Fibroblast of the aortic adventitia (primary cell): Measurements from ENCODE around the gene ARHGAP1. TPM values are rescaled to one million over a fixed set of nuclear protein-coding genes. Genes with fewer than 3 reads are reported as not detected.

ENCODE experiments used
- DNase-seq: peaks from one replicate; pipeline ENCODE4 v3.0.0-alpha.2; 2010; ENCODE audit warnings: low read depth
- H3K4me3 ChIP-seq: 2 replicates; pipeline ENCODE4 v1.5.1; 2011; ENCODE audit warnings: low read depth, mild to moderate bottlenecking, control low read depth, low read length, moderate library complexity
- CTCF ChIP-seq: IDR thresholded peaks from 2 replicates; pipeline ENCODE4 v1.5.1; 2011; ENCODE audit warnings: mild to moderate bottlenecking, low read length, control low read depth, inconsistent platforms; ENCODE audit not compliant: insufficient read depth
- total RNA-seq: library from RNA; depleted of rRNA; stranded (reverse); fragments of >200 nt; gene quantifications from 2 replicates; pipeline ENCODE4 v1.2.3, GENCODE V29; 2012; ENCODE audit warnings: low replicate concordance

Gene ARHGAP1
- total RNA-seq, 1 donor = 65.2 TPM

- no peak for TF ChIP-seq CTCF
- no peak for DNase-seq
- no peak overlapping the region for H3K4me3 ChIP-seq
Measured at GRCh38 chr11:46705070-46705688, 4.8 kb upstream of the ARHGAP1 start.

GRCh38 chr11:46701078-46701654 lies 747 bp upstream of the ARHGAP1 start:
- DNase-seq = no peak
- peak overlapping the region; percentile 99 for H3K4me3 ChIP-seq
- no peak for TF ChIP-seq CTCF

- no peak for TF ChIP-seq CTCF
- H3K4me3 ChIP-seq = no peak overlapping the region
- no peak for DNase-seq
Measured at GRCh38 chr11:46698597-46698996, 1.8 kb downstream of the ARHGAP1 start.

- no peak overlapping the region for H3K4me3 ChIP-seq
- TF ChIP-seq CTCF = no peak
- DNase-seq = no peak
Measured at GRCh38 chr11:46697723-46698122, 2.7 kb downstream of the ARHGAP1 start.

- TF ChIP-seq CTCF = no peak
- H3K4me3 ChIP-seq = no peak overlapping the region
- DNase-seq = peak; percentile 13
Measured at GRCh38 chr11:46697303-46697702, 3.1 kb downstream of the ARHGAP1 start.

- no peak for TF ChIP-seq CTCF
- no peak overlapping the region for H3K4me3 ChIP-seq
- no peak for DNase-seq
Measured at GRCh38 chr11:46696212-46696558, 4.2 kb downstream of the ARHGAP1 start.
